Measurements from ENCODE around the gene ROGDI. TPM values are rescaled to one million over a fixed set of nuclear protein-coding genes. Genes with fewer than 3 reads are reported as not detected.

Gene ROGDI
- total RNA-seq, 1 donor from 2014 or later, result 9.0 TPM

Other genes starting within 250 kb of the ROGDI start
- 0.10 TPM for gene C16orf96, start 246.3 kb downstream of the ROGDI start, total RNA-seq
- gene UBALD1, start 187.7 kb downstream of the ROGDI start, total RNA-seq, result 20.9 TPM
- 74.1 TPM for gene MGRN1, start 177.8 kb downstream of the ROGDI start, total RNA-seq
- gene NUDT16L1, start 109.1 kb downstream of the ROGDI start, total RNA-seq, result 19.4 TPM
- gene ANKS3, start 68.4 kb downstream of the ROGDI start, total RNA-seq, result 16.4 TPM
- 1.3 TPM for gene DNAAF8, start 68.1 kb downstream of the ROGDI start, total RNA-seq
- 12.4 TPM for gene ZNF500, start 35.5 kb downstream of the ROGDI start, total RNA-seq
- not detected for gene SEPTIN12, start 14.3 kb downstream of the ROGDI start, total RNA-seq
- gene SMIM22, start 7.3 kb downstream of the ROGDI start, total RNA-seq, result not detected
- 86.6 TPM for gene GLYR1, start 44.7 kb upstream of the ROGDI start, total RNA-seq
- 54.3 TPM for gene UBN1, start 44.8 kb upstream of the ROGDI start, total RNA-seq
- gene PPL, start 134.5 kb upstream of the ROGDI start, total RNA-seq, result 10.9 TPM
- gene SEC14L5, start 155.7 kb upstream of the ROGDI start, total RNA-seq, result 0.35 TPM
- gene NAGPA, start 231.3 kb upstream of the ROGDI start, total RNA-seq, result 12.1 TPM